GM21367 (cell line): ENCODE measurements around the gene HSD17B2.
A peak's percentile ranks its signal among the peaks of the same experiment; 100 is the strongest.
"Not testable (repeated sequence)": the region's sequence is repeated elsewhere in the genome, so short reads cannot be mapped to it uniquely, and the experiment has no call there.

ENCODE experiments used
- ATAC-seq: cut with Tn5 transposase; IDR thresholded peaks from one replicate; pipeline ENCODE4 v1.9.1; 2021; ENCODE audit not compliant: unreplicated experiment

HSD17B2 gene

GRCh38 chr16:82034981-82035612, at the start of gene HSD17B2:
Gene HSD17B2 (plus strand): TSS chr16:82035253. CDS start chr16:82035425, 172 bp downstream.
- no peak for ATAC-seq

- no peak for ATAC-seq
Measured at GRCh38 chr16:81987121-81987520, 47.9 kb upstream of the HSD17B2 start.

GRCh38 chr16:81987706-81988105, 47.3 kb upstream of the HSD17B2 start:
- ATAC-seq: no peak

GRCh38 chr16:81992859-81993258, 42.2 kb upstream of the HSD17B2 start:
- no peak for ATAC-seq

- no peak for ATAC-seq
Measured at GRCh38 chr16:81994485-81994884, 40.6 kb upstream of the HSD17B2 start.

- no peak for ATAC-seq
Measured at GRCh38 chr16:81995651-81996050, 39.4 kb upstream of the HSD17B2 start.

- no peak for ATAC-seq
Measured at GRCh38 chr16:81996664-81997509, 38.2 kb upstream of the HSD17B2 start.

- no peak for ATAC-seq
Measured at GRCh38 chr16:81997738-81998137, 37.3 kb upstream of the HSD17B2 start.

- no peak for ATAC-seq
Measured at GRCh38 chr16:82002831-82003230, 32.2 kb upstream of the HSD17B2 start.

GRCh38 chr16:82004601-82005000, 30.5 kb upstream of the HSD17B2 start:
- no peak for ATAC-seq

GRCh38 chr16:82005027-82005830, 29.8 kb upstream of the HSD17B2 start:
- no peak for ATAC-seq

- no peak for ATAC-seq
Measured at GRCh38 chr16:82006036-82006435, 29.0 kb upstream of the HSD17B2 start.

- no peak for ATAC-seq
Measured at GRCh38 chr16:82007189-82007588, 27.9 kb upstream of the HSD17B2 start.

- ATAC-seq: no peak
Measured at GRCh38 chr16:82008957-82009592, 26.0 kb upstream of the HSD17B2 start.

GRCh38 chr16:82009789-82010188, 25.3 kb upstream of the HSD17B2 start:
- not testable (repeated sequence) for ATAC-seq

GRCh38 chr16:82010649-82011048, 24.4 kb upstream of the HSD17B2 start:
- no peak for ATAC-seq

- ATAC-seq: peak; percentile 98
Measured at GRCh38 chr16:82011199-82011641, 23.8 kb upstream of the HSD17B2 start, which contains the start of gene SDR42E1. Gene SDR42E1 (minus strand): TSS chr16:82011470. CDS start chr16:82000858, 10,612 bp downstream.

- ATAC-seq: no peak
Measured at GRCh38 chr16:82013139-82013538, 21.9 kb upstream of the HSD17B2 start.

GRCh38 chr16:82016263-82016662, 18.8 kb upstream of the HSD17B2 start:
- no peak for ATAC-seq

GRCh38 chr16:82016964-82017363, 18.1 kb upstream of the HSD17B2 start:
- ATAC-seq: no peak
